Left ventricle myocardium inferior (tissue), 1 donor: ENCODE results near the gene NGRN. TPM values are rescaled to one million over a fixed set of nuclear protein-coding genes. Genes with fewer than 3 reads are reported as not detected.

Source experiments
- DNase-seq: peaks from one replicate; pipeline ENCODE4 v3.0.0-alpha.2; 2020
- H3K27ac ChIP-seq: fragments of 200-600 bp; replicated peaks from 2 replicates; pipeline ENCODE4 v1.8.0; 2021
- H3K27me3 ChIP-seq: fragments of 200-600 bp; 2 replicates; pipeline ENCODE4 v1.8.0; 2021; ENCODE audit warnings: low read depth
- H3K36me3 ChIP-seq: fragments of 200-600 bp; 2 replicates; pipeline ENCODE4 v1.8.0; 2021
- H3K4me1 ChIP-seq: fragments of 200-600 bp; 2 replicates; pipeline ENCODE4 v1.8.0; 2021
- H3K4me3 ChIP-seq: fragments of 200-600 bp; 2 replicates; pipeline ENCODE4 v1.8.0; 2021; ENCODE audit warnings: mild to moderate bottlenecking, moderate library complexity
- H3K9me3 ChIP-seq: fragments of 200-600 bp; replicated peaks from 2 replicates; pipeline ENCODE4 v1.8.0; 2021
- CTCF ChIP-seq: fragments of 200-600 bp; IDR thresholded peaks from 2 replicates; pipeline ENCODE4 v1.8.0; 2021; ENCODE audit warnings: antibody characterized with exemption, mild to moderate bottlenecking, borderline replicate concordance
- intact Hi-C: fragments of 100-400 bp; cut with micrococcal nuclease; formaldehyde crosslinking; loops from one replicate; pipeline ENCODE4 v1.11.0; 2022
- total RNA-seq: library from RNA; stranded (reverse); fragmentation: NEBNext Ultra II Directional; extraction: Animal tissue kit (Norgen Biotek cat#: 25700); gene quantifications from one replicate; pipeline ENCODE4 v1.2.1, GENCODE V29; 2021
- donor health status: DM: no; HTN: yes; CAD: no; lungs with severe emphysema.

NGRN gene
- total RNA-seq, 1 donor from 2014 or later, result 120 TPM

DNA sequence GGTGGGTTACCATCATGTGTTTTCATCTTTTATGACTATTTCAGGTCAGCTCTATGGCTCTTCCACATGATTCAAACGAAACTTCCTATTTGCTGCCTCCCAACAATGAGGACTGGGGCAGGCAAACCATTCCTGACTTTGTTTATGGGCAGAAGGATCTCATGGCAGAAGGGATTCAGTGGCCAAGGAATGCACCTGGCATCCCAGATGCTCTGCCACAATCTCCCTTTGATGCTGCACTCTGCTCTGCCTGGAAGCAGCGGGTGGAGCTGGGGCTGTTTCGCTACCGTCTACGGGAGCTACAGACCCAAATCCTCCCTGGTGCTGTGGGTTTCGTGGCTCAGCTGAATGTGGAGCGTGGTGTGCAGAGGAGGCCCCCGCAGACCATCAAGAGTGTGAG, 24.6 kb upstream of the NGRN start:
- Histone ChIP-seq H3K4me3 (no peak overlapping the region), H3K4me1 (peaks cover 13% of the 10 kb centered on the region), H3K27me3 (no peaks in the 10 kb centered on the region), H3K9me3 (no peaks in the 10 kb centered on the region), H3K36me3 (peaks cover 47% of the 10 kb centered on the region), H3K27ac (peak overlapping the region; percentile 50)
- no peak for DNase-seq
- TF ChIP-seq CTCF, result no peak
- intact Hi-C loops, result no loop called here

DNA sequence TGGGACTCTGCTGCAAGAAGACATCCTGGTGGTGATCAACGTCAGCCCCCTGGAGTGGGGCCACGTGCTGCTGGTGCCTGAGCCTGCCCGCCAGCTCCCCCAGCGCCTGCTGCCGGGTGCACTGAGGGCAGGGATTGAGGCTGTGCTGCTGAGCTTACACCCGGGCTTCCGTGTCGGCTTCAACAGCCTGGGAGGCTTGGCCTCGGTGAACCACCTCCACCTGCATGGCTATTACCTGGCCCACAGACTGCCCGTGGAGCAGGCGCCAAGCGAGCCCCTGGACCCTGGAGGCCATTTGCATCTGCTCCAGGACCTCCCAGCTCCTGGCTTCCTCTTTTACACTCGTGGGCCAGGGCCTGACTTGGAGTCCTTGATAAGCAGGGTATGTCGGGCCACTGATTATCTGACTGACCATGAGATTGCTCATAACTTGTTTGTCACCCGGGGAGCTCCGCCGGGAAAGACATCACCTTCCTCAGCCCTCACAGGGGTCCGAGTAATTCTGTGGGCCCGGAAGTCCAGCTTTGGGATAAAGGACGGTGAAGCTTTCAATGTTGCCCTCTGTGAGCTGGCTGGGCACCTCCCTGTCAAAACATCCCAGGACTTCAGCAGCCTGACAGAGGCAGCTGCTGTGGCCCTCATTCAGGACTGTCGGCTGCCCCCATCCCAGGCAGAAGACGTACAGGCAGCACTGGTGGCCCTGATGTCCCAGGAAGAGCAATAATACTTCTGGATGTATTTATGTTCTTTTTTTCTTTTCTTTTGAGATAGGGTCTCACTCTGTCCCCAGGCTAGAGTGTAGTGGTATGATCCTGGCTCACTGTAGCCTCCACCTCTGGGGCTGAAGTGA, 23.9 kb upstream of the NGRN start:
- peak; percentile 36 for DNase-seq
- intact Hi-C loops, result no loop called here
- Histone ChIP-seq H3K9me3 (no peaks in the 10 kb centered on the region), H3K4me3 (no peak overlapping the region), H3K4me1 (peaks cover 13% of the 10 kb centered on the region), H3K27me3 (no peaks in the 10 kb centered on the region), H3K36me3 (peaks cover 40% of the 10 kb centered on the region), H3K27ac (peak overlapping the region; percentile 50)
- TF ChIP-seq CTCF, result peak; percentile 20

- intact Hi-C loops, result no loop called here
- H3K4me3 ChIP-seq, result no peak overlapping the region
- DNase-seq, result no peak
- peaks cover 15% of the 10 kb centered on the region for H3K36me3 ChIP-seq
- peaks cover 26% of the 10 kb centered on the region for H3K4me1 ChIP-seq
- no peaks in the 10 kb centered on the region for H3K9me3 ChIP-seq
- no peak overlapping the region for H3K27ac ChIP-seq
- no peaks in the 10 kb centered on the region for H3K27me3 ChIP-seq
- TF ChIP-seq CTCF, result no peak
Measured at GRCh38 chr15:90243943-90244639, 21.4 kb upstream of the NGRN start.

- Histone ChIP-seq H3K27ac (peak overlapping the region; percentile 87), H3K9me3 (no peaks in the 10 kb centered on the region)
- intact Hi-C loops, result no loop called here
Measured at GRCh38 chr15:90248789-90249202, 16.7 kb upstream of the NGRN start.

More at GRCh38 chr15:90248789-90249202, 16.7 kb upstream of the NGRN start:
- no peaks in the 10 kb centered on the region for H3K27me3 ChIP-seq
- peak overlapping the region; percentile 72 for H3K4me3 ChIP-seq
- DNase-seq, result no peak
- no peak for TF ChIP-seq CTCF
- H3K4me1 ChIP-seq, result peaks cover 24% of the 10 kb centered on the region
- no peaks in the 10 kb centered on the region for H3K36me3 ChIP-seq
